GM19351 (cell line): ENCODE data around the gene ADPRH.
"Not testable (repeated sequence)": the region's sequence is repeated elsewhere in the genome, so short reads cannot be mapped to it uniquely, and the experiment has no call there.

Experiments used
- ATAC-seq: cut with Tn5 transposase; IDR thresholded peaks from one replicate; pipeline ENCODE4 v1.9.1; 2021; ENCODE audit warnings: mild to moderate bottlenecking, moderate library complexity; ENCODE audit not compliant: unreplicated experiment

Gene ADPRH

GRCh38 chr3:119559441-119559963 lies 19.8 kb upstream of the ADPRH start, which contains the start of gene CD80:
Gene CD80 (minus strand): TSS chr3:119559614. CDS start chr3:119557728, 1,886 bp downstream.
- ATAC-seq: peak; percentile 54

- ATAC-seq: no peak
Observed at GRCh38 chr3:119560160-119560559, 19.1 kb upstream of the ADPRH start.

- peak; percentile 62 for ATAC-seq
Observed at GRCh38 chr3:119562307-119562961, 16.9 kb upstream of the ADPRH start.

- not testable (repeated sequence) for ATAC-seq
Observed at GRCh38 chr3:119563334-119563733, 16.0 kb upstream of the ADPRH start.

- no peak for ATAC-seq
Observed at GRCh38 chr3:119569156-119569555, 10.1 kb upstream of the ADPRH start.

- no peak for ATAC-seq
Observed at GRCh38 chr3:119570229-119570628, 9.1 kb upstream of the ADPRH start.

GRCh38 chr3:119571230-119571629 lies 8.1 kb upstream of the ADPRH start:
- ATAC-seq: no peak

- ATAC-seq: no peak
Observed at GRCh38 chr3:119571688-119572087, 7.6 kb upstream of the ADPRH start.

- no peak for ATAC-seq
Observed at GRCh38 chr3:119575507-119575906, 3.8 kb upstream of the ADPRH start.

GRCh38 chr3:119580067-119580760 lies 922 bp downstream of the ADPRH start:
- peak; percentile 67 for ATAC-seq

- ATAC-seq: peak; percentile 41
Observed at GRCh38 chr3:119582178-119582577, 2.9 kb downstream of the ADPRH start.

- ATAC-seq: no peak
Observed at GRCh38 chr3:119585208-119585607, 5.9 kb downstream of the ADPRH start.

- no peak for ATAC-seq
Observed at GRCh38 chr3:119585856-119586570, 6.7 kb downstream of the ADPRH start.

- no peak for ATAC-seq
Observed at GRCh38 chr3:119586733-119587172, 7.5 kb downstream of the ADPRH start.

GRCh38 chr3:119588112-119588511 lies 8.8 kb downstream of the ADPRH start:
- ATAC-seq: peak; percentile 65

GRCh38 chr3:119589102-119589773 lies 9.9 kb downstream of the ADPRH start:
- ATAC-seq: no peak

GRCh38 chr3:119590706-119591105 lies 11.4 kb downstream of the ADPRH start:
- no peak for ATAC-seq

- ATAC-seq: no peak
Observed at GRCh38 chr3:119592861-119593260, 13.6 kb downstream of the ADPRH start.

- no peak for ATAC-seq
Observed at GRCh38 chr3:119594066-119594465, 14.8 kb downstream of the ADPRH start.

- not testable (repeated sequence) for ATAC-seq
Observed at GRCh38 chr3:119594929-119595328, 15.6 kb downstream of the ADPRH start.
